Hematopoietic multipotent progenitor cell treated with erythropoietin and hydrocortisone succinate and interleukin-3 and kit ligand, for 8 days (in vitro differentiated cells): ENCODE data around the gene RPAP2.
A peak's percentile ranks its signal among the peaks of the same experiment; 100 is the strongest.
"Not testable (repeated sequence)": the region's sequence is repeated elsewhere in the genome, so short reads cannot be mapped to it uniquely, and the experiment has no call there.

ENCODE experiments used
- DNase-seq: peaks from one replicate; pipeline ENCODE4 v3.0.0-alpha.2; 2015

RPAP2 gene

GRCh38 chr1:92323473-92324453, 24.9 kb downstream of the RPAP2 start:
- DNase-seq, result no peak

GRCh38 chr1:92324784-92325183, 25.9 kb downstream of the RPAP2 start:
- no peak for DNase-seq

DNA sequence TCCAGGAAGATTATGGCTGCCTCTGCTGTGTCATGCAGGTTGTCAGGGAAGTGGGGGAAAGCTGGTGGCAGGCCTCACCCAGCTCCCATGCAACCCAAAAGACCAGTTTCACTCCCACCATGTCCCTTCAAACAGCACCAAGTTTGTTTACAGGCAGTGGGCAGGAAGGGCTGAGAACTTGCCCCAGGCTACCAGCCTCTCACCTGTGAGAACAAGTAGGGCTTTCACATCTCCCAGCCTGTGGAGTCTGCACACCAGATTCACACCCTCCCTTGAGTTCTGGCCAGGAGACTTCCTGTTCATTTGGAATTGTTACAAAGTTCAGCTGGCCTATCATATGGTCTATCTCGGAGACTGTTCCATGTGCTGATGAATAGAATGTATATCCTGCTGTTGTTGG, 27.8 kb downstream of the RPAP2 start:
- no peak for DNase-seq

GRCh38 chr1:92327794-92328193, 28.9 kb downstream of the RPAP2 start:
- no peak for DNase-seq

- no peak for DNase-seq
Measured at GRCh38 chr1:92329347-92330129, 30.7 kb downstream of the RPAP2 start.

DNA sequence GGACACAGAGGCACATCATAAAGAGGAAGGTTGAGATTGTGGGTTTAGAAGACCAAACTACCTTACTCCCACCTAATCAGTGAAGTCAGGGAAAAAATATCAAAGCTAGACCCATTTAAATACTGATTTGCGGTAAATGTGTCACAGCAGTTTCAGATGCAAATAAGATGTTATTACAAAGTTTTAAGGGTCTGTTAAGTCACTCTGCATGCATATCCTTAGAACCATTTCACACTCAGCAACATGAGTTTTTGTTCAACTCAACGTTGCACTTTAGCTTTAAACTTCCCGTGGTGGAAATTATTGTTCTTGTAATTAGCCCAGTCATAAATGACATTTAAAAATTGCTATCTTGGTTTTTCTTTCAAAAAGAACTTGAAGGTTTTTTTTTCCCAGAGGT, 34.8 kb downstream of the RPAP2 start:
- no peak for DNase-seq

GRCh38 chr1:92340154-92340553, 41.3 kb downstream of the RPAP2 start:
- no peak for DNase-seq

- DNase-seq, result no peak
Measured at GRCh38 chr1:92342401-92342800, 43.5 kb downstream of the RPAP2 start.

- no peak for DNase-seq
Measured at GRCh38 chr1:92343061-92343460, 44.2 kb downstream of the RPAP2 start.

DNA sequence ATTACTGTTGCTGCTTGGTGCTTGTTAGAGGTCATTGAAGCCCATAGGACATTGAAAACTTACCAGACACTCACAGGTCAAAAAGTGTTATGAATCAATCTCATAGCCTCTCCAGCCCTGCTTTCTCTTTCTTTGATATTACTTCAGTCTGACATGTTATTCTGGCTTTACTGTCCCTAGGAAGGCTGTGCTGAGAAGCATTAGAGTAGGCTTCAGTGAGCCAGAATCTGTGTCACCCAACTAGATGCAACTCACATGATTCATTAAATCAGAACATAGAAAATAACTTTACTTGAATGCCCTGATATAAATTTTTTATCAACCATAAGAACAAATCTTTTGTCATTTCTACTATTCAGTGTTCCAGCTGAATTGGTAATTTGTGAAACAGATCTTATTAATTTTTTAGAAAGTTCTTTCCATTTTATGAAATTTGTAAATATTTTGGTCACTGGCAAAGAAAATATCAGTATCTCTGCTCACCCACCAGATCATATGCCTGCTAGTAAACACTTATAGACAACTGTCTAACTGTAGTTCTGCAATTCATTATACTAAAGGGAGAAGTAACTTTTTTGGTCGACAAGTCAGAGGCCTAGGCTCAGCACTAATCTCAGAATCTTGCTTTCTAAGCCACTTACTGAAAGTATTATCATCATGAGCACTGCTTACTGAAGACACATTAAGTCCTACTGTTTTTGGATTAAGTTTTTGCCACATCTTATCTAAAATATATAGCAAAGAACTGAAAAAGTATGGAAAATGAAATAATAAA, 48.2 kb downstream of the RPAP2 start:
- DNase-seq, result no peak

GRCh38 chr1:92352856-92353255, 54.0 kb downstream of the RPAP2 start:
- DNase-seq, result no peak

DNA sequence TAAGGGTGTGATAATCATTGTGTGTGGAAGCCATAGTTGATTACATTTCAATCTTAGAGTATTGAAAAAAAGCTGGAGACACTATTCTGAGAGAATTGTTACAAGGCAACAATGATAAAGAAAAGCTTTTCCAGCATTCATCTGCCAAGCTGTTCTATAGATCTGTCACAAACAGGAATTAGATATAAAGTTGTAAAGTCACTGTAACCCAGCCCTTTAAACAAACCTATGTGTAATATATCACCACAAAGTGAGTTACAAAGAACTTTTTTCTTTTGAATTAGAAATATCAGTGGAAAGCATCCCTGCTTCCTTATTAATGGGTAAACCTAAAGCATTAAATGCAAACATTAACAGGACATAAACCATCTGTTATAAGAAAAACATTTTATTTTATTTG, 55.4 kb downstream of the RPAP2 start:
- no peak for DNase-seq

GRCh38 chr1:92356956-92357355, 58.1 kb downstream of the RPAP2 start:
- DNase-seq, result no peak

DNA sequence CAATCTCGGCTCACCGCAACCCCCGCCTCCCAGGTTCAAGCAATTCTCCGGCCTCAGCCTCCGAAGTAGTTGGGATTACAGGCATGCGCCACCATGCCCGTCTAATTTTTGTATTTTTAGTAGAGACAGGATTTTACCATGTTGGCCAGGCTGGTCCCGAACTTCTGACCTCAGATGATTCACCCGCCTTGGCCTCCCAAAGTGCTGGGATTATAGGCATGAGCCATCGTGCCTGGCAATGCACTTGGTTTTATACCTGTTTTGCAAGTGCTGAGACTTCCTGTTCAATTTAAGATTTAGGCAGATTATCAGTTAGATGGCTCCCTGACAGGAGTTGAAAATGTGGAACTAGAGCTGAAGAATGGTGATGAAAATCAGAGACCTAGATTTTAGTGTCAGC, 60.5 kb downstream of the RPAP2 start:
- DNase-seq, result not testable (repeated sequence)

DNA sequence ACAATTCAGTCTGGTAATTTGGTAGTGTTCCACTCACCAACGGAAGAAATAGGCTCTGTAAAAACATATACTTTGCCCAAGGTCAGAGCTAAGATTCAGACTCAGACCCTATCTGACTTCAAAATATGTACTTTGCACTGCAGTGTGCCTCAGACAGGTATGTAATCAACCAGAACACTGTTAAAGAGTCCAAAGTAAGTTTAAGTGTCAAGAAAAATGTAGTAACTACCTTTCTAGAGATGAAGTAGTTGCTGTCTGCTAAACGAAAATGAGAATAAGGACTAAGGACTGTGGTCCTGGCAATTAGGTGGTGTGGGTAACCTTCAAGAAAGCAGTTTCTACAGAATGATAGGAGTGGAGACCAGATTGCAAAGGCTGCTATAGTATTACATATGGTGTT, 61.1 kb downstream of the RPAP2 start:
- DNase-seq, result no peak

- DNase-seq, result peak; percentile 10
Measured at GRCh38 chr1:92362970-92363369, 64.1 kb downstream of the RPAP2 start.

DNA sequence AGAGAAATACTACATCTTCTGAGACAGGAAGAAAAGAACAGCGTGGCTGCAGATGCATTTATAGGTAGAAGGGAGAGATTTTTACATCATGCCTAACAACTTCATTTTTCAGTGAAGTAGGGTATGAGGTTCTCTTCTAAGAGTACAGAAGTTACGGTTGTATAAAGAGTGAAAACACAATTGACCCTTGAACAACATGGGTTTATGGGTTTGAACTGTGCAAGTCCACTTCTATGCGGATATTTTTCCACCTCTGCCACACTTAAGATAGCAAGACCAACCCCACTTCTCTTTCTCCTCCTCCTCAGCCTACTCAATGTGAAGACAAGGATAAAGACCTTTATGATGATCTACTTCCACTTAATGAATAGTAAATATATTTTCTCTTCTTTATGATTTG, 64.5 kb downstream of the RPAP2 start:
- no peak for DNase-seq

GRCh38 chr1:92365378-92366039, 66.7 kb downstream of the RPAP2 start:
- DNase-seq, result no peak

DNA sequence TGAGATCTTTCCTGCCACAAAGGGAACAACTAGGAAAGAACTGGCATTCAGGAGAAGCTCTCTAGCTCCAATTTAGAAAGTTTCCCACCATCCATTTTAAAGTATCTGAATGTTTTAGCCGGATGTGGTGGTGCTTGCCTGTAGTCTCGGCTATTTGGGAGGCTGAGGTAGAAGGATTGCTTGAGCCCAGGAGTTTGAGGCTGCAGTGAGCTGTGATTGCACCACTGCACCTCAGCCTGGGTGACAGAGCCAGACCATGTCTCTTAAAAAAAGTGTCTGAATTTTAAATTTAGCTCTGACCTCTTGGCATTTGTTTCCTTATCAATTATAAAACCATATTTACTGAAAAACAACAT, 67.2 kb downstream of the RPAP2 start:
- DNase-seq, result no peak

GRCh38 chr1:92367496-92367895, 68.6 kb downstream of the RPAP2 start:
- no peak for DNase-seq

DNA sequence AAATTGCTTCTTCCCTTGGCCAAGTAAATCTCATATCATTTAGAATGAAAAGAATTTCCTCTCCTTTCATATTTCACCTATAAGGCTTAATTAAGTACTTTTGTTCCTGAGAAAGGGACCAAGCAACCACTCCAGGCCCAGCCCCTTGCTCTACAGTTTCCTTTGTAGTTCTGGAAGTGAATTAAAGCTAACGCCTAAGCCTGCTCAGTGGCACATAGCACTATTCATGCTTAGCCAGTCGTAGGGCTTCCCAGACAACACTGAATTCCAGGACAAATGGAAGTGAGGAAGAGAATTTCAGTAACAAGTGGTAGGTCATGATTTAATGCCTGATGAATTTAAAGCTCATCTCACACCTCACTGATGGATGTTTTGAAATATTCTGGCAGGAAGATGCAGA, 73.3 kb downstream of the RPAP2 start:
- DNase-seq, result no peak

GRCh38 chr1:92374223-92374622, 75.4 kb downstream of the RPAP2 start:
- DNase-seq, result no peak

GRCh38 chr1:92376345-92376744, 77.5 kb downstream of the RPAP2 start:
- DNase-seq, result peak; percentile 27
